LNCAP (cell line): ENCODE results near the gene PLGRKT.

Experiments
- TF ChIP-seq, protein P1 (sequence below): fragments of 450-650 bp; IDR thresholded peaks from 2 replicates; pipeline ENCODE4 v1.5.1; 2017; ENCODE audit warnings: mild to moderate bottlenecking

Gene PLGRKT

DNA sequence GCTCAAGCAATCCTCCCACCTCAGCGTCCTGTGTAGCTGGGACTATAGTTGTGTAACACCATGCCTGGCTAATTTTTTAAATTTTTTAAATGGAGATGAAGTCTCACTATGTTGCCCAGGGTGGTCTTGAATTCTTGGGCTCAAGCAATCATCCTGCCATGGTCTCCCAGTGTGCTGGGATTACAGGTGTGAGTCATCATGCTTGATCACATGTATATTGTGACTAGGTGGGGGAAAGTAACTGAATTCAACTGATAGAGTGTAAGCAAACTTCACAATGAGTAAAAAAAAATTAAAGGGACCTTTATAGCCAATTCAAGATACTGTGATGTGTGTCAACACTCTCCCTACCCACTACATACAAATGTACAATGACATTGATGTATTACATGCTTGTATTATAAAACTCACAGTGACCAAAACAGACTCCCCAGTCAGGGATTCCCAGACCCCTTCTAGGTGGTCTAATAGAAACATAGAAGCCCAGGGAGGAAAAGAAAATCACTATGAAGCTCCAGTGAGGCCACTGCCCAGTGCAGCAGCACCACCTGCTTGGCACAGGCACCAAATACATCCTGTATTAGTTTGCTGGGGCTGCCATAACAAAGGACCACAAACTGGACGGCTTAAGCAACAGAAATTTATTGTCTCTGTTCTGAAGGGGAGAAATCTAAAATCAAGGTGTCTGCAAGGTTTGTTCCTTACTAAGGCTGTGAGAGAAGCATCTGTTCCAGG is 8.8 kb downstream of the PLGRKT start:
- TF ChIP-seq, protein P1, sequence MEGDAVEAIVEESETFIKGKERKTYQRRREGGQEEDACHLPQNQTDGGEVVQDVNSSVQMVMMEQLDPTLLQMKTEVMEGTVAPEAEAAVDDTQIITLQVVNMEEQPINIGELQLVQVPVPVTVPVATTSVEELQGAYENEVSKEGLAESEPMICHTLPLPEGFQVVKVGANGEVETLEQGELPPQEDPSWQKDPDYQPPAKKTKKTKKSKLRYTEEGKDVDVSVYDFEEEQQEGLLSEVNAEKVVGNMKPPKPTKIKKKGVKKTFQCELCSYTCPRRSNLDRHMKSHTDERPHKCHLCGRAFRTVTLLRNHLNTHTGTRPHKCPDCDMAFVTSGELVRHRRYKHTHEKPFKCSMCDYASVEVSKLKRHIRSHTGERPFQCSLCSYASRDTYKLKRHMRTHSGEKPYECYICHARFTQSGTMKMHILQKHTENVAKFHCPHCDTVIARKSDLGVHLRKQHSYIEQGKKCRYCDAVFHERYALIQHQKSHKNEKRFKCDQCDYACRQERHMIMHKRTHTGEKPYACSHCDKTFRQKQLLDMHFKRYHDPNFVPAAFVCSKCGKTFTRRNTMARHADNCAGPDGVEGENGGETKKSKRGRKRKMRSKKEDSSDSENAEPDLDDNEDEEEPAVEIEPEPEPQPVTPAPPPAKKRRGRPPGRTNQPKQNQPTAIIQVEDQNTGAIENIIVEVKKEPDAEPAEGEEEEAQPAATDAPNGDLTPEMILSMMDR = no peak; the same call in 1 of the 2 replicates

DNA sequence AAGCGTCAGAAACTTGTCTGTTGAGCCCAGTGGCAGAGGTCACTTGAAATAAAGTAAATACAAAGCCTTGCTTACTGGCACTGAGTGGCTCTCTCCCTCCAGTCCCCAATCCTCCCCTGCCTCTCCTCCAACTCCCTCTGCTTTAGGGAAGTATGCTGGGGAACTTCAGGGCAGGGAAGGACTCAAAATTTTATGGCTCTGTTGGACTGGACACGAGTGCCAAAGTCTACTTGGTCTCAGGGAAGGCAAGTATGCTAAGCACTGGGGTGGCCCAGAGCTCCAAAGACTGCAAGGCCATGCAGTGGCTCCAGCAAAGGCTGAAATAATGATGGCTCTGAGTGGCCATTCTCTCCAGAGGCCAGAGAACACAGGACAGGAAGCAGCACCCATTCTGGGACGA is 9.6 kb downstream of the PLGRKT start:
- TF ChIP-seq, protein P1 = no peak

DNA sequence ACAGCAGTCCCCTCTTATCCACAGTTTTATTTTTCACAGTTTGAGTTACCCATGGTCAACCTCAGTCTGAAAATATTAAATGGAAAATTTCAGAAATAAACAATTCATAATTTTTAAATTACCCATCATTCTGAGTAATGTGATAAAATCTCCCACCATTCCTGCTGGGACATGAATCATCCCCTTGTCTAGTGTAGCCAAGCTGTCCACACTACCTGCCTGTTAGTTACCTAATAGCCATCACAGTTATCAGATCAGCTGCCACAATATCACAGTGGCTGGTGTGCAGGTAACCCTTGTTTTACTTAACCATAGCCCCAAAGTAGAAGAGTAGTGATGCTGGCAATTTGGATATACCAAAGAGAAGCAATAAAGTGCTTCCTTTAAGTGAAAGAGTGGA is 10.7 kb downstream of the PLGRKT start:
- TF ChIP-seq, protein P1 = no peak

DNA sequence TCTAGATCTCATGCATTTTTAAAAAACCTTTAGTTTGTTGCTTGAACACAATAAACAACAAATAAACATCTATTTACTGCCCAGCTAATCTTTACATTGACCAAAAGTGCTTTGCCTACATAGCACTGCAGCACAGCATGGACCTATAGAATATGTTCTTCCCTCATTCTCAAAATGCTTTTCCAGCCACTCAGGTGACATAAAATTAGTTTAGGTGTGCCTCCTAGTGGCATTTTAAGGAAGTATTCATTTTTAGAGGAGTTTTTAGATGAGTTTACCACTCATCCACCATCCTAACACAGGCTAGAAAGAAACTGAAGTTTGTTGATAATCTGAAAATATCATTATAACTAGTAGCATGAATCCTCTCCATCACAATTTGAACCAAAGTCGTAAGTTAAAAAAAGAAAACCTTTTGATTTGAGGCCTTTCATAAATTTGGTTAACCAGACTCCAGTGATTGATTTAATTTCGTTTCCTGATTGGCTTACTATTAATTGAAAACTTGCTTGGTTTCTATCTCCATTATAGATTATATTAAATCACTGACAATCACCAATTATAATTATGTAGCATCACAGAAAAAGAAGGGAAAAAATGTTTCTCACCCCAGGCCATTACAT is 12.6 kb downstream of the PLGRKT start:
- TF ChIP-seq, protein P1 = peak; percentile 54; the same call in 1 of the 2 replicates

DNA sequence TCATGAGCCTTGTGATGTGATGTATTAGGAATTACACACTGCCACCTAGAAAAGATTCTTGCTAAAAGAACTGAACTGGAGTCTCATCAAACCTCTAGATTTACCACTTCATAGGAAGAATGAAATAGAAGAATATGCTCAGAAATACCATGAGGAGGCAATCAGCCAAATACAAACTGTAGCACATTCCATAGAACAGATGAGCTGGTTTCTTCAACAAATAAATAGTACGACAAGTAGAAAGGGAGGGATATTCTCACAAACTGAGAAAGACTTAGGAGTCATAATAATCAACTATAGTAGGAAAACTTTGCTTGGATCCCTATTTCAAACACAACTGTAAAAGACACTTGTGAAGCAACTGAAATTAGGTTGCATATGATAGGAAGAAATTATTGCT is 15.4 kb downstream of the PLGRKT start:
- TF ChIP-seq, protein P1 = no peak

DNA sequence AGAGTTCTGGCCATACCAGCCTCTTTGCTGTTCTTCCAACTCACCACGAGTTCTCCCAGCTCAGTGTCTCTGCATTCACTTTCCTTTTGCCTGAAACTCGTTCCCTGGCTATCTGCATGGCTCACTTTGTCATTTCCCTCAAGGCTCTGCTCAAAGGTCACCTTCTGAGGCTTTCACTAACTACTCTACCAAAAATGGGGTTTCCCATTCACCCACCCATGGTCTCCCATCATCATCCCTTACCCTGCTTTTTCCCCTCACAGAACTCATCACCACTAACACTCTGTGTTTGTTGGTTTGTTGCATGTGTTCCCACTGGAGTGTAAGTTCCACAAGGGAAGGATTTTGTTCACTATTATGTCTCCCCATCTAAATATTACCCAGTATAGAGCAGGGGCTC is 16.6 kb downstream of the PLGRKT start:
- TF ChIP-seq, protein P1 = no peak

DNA sequence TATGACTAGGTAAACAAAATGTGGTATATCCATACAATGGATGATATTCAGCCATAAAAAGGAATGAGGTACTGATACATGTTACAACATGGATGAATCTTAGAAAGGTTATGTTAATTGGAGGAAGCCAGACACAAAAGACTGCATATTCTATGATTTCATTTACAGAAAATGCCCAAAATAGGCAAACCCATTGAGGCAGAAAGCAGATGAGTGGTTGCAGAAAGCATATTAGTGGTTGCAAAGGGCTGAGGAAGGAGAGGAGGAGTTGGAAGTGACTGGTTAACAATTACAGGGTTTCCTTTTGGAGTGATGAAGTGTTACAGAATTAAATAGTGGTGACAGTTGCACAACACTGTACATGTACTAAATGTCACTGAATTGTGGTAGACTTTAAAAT is 17.7 kb downstream of the PLGRKT start:
- TF ChIP-seq, protein P1 = no peak
